Stimulated activated CD8-positive, alpha-beta memory T cell treated with anti-CD3 and anti-CD28 coated beads, Interleukin-12 subunit alpha, Interleukin-12 subunit beta, amount 100 ng/mL, for 24 hours (primary cell): ENCODE data around the gene PRKCE.
"Not testable (repeated sequence)": the region's sequence is repeated elsewhere in the genome, so short reads cannot be mapped to it uniquely, and the experiment has no call there.

Experiments
- DNase-seq: peaks from one replicate; pipeline ENCODE4 v3.0.0-alpha.2; 2020; ENCODE audit errors: extremely low read depth

Gene PRKCE

DNA sequence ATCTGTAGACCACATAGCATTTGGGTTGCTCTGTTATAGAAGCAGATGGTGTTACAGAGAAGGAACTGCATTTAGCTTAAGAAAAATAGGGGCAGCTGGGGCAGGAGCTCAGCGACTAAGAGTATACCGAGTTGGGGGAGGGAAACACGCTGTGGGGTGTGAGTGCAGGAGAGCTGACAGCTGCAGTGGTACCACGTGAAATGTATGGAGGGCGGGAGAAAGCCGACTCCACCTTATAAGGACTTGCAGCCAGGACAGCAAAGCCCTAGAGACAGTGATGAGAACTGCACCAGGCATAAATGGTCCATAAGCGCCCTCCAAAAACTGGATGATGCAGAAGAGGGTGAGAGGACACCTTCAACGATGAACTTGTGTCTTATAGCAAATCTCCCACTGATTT lies 237.6 kb downstream of the PRKCE start:
- DNase-seq: no peak

DNA sequence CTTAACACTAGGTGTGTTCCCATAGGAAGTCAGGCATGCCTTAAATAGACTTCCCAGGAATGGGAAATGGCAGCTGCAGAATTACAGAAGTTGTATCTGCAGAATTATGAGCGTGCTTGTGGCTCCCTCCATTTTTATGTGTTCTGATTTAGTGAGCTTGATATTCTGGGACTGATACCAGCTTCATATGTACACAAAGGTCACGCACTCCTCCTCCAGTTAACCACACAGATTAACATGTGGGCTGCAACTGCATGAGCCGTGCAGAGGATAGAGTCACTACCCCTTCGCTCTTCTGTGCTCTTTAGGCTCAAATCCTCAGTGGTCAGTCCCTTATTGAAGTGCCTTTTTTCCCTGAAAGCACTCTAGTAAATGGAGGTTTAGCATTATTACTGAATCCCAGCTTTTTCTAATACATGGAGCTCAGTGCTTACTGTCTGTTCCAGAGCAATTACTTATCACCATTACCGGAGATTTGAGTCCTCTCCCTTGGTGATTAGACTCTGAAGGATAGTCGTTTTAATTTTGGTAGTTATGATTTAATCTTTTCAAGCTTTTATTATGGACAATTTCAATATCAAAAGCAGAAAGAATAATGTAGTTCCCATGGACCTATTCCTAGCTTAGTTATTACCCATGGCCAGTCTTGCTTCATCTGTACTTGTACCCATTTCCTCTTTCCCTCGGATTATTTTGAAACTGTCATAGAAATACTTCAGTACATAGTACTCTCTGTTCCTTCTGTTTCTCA lies 238.3 kb downstream of the PRKCE start:
- DNase-seq: no peak

DNA sequence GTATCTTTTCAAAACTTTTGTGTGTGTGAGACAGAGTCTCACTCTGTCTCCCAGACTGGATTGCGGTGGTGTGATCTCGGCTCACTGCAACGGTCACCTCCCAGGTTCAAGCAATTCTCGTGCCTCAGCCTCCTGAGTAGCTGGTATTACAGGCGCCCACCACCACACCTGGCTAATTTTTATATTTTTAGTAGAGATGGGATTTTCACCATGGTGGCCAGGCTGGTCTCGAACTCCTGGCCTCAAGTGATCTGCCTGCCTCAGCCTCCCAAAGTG lies 238.8 kb downstream of the PRKCE start:
- not testable (repeated sequence) for DNase-seq

DNA sequence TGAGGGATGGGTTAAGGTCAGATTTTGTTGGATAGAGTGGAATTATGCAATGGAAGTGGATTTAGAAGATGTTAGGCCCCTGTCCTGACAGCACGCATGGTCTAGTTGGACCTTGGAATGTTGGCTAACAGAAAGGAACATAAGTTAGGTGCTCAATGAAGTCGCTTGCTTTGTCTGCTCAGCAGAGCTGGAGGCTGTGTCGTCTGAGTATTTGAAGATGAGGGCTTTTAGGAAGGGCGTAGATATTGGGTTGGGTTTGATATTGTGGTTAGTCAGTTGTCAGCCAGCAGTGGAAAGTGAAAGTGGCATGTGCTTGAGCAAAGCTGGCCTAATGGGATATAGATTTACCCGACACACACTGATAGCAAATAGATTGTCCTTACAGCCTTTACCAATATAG lies 239.3 kb downstream of the PRKCE start:
- DNase-seq: no peak

DNA sequence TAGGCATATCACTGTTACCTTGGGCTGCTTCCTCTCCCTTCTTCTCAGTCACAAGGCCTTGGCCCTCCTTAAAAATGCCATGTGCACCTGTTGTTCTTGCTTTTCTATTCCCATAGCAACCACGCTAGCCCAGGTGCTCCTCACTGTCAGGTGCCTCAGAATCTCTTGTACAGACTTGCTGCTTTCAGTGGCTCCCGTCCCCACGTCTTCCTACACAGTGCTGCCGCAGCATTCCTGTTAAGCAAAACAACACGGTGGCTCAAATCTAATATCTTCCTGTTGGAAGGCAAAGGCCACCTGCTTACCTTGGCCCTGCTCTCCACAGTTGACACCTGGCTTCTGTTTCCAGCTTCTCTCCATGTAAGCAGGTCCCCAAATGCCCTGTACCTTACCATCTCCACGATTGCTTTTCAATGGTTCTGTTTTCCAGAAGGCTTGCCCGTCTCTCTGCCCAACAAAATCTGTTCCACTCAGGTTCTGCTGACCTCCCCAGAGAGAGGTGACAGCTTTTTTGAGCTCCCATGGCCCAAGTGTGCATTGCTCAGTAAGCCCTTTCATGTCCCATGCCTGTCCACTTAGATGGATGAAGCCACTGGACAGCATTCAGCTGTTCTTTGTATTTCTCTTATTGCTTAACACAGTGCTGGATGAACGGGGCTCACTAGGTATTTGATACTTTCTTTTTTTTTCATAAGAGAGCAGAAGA lies 240.4 kb downstream of the PRKCE start:
- DNase-seq: no peak

DNA sequence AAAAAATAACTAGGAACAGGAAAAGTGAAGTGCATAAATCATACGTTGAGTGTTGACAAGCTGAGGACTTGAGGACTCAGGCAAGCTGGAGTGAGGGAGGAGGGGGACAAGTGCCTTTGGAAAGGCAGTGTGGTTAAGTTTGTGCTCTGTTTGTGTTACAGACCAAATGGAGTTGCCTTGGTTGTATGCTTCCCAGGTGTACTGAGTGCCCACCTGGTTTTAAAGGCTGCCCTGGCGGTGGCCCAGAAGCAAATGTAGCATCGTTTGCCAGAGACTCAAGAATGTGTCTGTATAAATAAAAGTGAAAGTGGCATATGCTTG lies 240.9 kb downstream of the PRKCE start:
- no peak for DNase-seq

DNA sequence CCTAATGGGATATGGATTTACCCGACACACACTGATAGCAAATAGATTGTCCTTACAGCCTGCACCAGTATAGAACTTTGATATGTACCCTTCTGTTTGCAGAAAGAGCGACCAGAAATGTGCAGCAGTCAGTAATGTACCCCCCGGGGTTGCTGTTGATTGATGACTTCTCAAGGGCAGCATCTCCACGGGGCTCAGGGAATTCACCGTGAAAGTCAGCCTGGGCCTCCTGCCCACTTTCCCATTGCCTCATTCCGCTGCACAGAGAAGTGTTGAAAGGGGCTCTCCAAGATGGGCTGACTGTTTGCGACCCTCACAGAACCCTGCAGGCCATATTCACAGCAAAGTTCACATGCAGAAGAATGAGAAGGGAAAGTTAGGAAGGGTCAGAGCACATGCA lies 241.3 kb downstream of the PRKCE start:
- no peak for DNase-seq

DNA sequence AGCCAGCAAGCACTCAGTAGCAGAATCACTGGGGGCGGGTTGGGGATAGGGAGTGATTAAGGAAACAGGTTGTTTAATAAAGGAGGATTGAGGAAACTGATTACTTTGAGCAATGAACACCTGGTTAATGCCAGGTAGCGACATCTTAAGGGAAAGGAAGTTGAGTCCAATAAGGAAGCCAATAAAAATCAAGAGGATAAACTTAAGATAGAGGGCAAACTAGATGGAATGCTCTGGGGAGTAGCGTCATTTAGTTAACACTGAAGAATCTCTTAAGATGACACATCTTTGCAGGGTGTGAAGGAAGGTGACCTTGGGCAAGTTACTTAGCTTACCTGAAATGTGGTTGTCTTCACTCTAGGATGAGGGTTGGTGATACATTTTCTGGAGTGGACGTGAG lies 242.7 kb downstream of the PRKCE start:
- no peak for DNase-seq

DNA sequence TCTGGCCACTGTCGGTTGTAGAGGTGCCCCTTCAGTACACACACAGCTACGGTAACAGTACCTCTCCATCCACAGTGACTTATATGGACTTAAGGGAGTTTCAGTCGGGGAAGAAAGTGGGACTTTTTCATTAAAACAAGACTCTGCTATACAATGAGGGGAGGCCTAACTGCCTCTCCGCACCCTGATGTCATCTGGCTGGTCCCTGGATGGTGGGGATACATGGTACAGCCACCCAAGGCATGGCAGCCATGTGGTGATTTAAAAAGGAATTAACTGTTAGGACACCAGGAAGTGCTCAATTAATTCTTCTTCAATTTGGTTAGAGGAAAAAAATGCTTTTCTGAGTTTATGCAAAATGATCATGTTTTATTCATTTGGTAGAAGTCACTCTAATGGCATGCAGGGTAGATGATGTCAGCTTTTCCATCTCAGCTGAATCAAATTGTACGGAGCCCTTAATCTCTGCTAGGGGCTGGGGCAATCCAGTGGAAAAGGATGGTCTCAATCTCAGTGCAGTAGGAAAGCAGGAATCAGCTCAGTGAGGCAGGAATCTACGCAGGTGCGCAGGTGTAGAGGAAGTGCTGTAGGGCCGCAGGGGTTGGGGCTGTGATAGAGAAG lies 243.9 kb downstream of the PRKCE start:
- no peak for DNase-seq

DNA sequence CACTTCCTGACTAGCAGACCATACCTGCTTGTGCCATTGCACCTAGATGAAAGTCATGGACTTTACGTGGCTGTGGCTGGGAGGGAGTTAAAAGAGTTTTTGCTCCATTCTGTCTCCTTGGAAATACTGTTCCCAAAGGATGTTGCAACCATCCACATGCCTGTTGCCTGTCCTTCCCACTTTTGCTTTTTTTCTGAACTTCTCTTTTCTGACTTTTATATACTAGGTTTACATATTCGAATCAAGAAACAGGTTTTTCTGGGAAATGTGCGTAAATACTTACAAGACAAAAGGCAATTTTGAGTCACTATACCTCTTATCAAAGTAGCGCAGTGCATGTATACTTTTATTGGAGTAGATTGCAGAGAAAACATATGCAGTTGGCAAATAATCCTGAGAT lies 244.8 kb downstream of the PRKCE start:
- no peak for DNase-seq

DNA sequence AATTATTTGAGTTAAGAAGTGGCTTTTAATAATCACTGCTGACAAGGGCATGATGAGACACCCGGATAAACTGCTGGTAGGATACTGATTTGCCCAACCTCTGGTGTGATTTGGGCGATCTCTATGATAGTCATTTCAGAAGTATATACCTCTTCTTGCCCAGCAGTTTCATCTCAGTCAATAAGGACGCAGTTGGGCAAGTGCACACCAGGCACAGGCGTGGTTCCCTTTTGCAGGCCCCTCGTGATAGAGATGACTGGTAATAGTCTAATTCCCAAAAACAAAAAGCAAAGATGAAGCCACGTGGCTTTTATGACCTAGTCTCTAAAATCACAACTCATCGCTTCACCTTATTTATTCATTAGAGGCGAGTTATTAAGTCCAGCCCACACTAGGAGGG lies 246.4 kb downstream of the PRKCE start:
- no peak for DNase-seq

DNA sequence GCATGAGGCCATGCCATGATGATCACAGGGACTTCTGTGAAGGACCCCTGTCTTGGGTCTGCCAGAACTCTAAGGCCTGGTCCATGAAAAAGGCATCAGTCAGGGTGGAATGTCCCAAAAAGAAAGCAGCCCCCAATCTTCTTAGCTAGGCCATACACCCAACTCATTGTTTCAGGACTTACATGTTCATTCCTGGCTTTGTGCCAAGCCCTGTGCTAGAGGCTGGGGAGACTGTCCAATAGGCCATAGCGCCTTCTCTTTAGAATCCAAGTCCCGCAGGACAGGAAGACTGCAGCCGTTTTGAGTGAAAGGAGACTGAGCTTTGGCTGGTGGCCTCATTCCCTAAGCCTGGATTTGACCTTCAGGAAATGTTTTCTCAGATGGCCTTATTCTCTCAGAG lies 247.3 kb downstream of the PRKCE start:
- no peak for DNase-seq

DNA sequence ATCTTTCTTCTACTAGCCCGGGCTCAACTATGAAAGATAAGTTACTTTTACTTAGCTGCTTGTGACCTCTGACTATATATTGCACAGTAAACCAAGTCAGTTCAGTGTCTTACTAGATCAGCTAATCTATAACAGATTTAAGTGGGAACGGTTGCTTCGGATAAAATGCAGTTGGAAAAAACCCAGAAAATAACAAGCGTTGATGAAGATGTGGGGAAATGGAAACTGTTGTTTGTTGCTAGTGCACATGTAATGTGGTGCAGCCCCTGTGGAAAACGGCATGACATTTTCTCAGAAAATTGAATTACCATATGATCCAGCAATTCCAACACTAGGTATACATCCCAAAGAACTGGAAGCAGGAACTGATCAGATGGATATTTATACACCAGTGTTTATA lies 248.5 kb downstream of the PRKCE start:
- DNase-seq: no peak

DNA sequence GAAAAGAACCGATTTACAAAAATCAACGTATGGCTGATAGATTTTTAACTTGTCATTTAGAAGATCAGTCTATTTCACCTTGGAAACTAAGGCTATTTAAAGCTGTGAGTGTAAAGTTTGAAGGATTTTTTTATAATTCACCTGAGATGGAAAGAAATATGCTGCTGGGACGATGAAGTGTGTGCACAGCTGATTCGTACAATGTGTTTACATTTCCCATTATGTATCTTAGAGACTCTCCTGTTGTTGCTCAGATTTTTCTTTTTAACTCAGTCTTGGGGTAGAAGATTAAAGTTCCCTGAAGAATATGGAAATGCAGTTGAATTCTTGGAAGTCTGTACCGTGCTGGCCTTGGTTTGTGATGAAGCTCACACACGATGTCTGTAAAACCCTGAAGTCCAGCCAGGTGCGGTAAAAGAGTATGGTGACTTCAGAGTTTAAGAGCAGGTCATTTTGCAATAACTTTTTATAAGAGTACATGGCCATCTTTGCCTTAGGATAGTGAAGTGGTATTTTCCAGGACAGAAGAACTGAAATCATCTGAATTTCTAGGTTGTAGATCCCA lies 250.1 kb downstream of the PRKCE start:
- DNase-seq: no peak

DNA sequence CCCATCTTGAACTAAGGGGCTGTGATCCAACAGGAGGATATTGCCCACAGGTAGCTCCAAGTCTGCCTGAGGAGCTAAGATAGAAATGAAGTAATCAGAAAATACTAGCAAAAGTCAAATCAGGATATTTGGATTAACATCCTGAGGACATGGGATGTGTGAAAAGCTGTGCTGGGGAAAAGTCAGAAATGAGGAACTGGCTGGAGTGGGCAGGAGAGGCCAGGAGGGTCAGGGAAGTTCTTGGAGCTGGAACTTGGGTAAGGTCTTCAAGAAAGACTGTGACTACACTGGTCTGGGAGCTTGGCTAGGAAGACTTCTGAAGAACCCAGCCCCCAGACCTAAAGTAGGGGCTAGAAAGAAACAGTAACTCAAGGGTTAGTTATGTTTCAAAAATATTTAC lies 250.9 kb downstream of the PRKCE start:
- DNase-seq: no peak

DNA sequence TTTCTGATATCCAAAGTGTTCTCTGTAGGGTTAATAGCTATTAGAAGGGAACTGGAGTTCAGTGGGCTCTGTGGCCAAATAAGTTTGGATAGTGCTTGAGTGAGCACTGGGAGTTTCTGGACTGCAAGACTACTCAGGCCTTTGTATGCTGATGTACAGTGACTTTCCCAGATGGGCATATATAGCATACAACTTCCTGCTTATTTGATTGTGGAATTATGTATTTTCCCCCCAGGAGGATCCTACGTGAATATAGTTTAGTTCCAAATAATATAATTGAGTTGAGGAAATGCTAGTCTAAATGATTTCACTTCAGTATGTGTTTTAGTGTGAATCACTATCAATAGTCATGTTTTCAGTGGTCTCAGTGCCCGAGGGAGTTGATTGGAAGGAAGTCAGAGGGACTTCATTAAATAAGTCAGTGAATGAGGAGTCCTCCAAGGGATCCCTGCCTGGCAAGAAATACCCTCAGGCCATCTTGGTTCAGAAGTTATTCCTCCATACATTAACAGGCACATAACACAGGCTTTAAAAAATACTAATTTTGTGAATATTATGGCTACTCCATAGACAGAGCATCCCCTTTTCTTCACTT lies 251.4 kb downstream of the PRKCE start:
- DNase-seq: no peak

DNA sequence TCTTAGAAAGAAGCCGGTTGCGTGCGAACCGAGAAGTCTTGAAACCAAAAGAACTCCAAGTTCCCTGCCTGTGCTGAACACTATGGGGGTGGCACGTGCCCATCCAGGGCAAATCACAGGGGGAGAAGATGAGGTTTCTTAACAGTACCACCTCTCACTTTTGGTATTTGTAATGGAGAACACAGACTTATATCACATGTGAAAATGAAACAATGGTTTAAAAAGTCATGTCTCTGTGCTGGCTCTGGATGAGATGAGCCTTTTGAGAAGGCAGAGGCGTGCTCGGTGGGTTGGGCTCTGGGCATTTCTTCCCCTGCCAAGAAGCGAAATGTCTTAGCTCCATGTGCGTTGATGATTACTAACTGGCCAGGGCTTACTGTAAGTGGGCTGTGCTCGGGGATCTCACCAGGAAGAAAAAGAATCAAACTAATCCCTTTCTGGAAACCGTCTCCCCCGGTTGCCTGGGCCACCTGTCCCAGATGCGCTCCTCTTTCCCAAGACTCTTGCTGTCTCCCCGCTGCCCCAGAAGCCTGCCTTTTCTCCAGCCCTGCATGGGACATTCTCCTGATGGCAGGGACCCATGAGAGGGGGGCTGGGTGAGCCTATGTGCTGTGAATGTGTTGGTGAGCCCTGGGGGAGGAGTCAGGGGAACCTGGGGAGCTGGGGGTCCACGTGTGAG lies 252.9 kb downstream of the PRKCE start:
- DNase-seq: no peak

DNA sequence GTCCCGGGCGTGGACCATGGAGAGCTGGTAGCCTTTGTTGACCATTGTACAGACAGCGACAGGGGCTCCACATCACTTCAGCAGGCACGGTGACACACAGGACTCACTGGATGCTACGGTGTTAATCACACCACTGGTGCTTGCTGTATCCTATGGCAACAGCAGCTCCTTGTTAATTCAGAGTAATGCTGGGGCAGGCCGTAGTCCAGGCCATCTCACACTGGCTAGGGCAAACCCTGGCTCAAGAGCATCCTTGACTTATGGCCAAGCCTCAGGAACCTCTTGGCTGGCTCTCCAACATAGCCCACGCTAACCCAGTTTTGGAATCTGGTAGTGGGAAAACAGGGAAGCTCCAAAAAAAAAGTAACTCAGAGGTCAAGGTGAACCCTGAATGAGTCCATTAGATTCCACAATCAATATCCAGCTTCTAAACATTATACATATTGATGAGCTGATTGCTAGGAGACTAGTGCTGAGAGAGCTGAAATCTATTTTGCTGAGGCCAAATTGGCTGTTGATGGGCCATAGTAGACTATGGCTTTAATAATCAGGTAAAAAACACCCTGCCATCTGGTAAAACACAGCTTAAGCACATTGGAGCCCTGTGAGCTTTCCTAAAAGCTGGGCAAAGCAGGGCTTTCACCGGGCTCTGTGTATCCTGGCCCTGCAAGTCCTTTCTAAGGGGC lies 253.6 kb downstream of the PRKCE start:
- DNase-seq: no peak

DNA sequence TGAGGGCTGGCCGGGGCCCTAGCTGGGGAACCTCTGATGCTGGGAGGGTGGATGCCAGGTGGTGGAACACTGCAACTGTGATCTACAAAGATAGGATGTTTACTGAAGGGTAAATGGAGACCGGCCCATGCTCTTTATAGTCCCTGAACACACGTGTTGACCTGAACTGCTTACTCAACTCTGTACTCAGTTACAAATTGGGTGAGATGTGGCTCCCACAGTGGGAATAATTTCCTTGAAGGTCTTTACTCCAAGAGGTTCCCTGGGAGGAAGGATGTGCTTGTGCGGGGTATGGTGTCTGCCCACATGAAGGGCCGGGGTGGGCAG lies 254.1 kb downstream of the PRKCE start:
- no peak for DNase-seq

DNA sequence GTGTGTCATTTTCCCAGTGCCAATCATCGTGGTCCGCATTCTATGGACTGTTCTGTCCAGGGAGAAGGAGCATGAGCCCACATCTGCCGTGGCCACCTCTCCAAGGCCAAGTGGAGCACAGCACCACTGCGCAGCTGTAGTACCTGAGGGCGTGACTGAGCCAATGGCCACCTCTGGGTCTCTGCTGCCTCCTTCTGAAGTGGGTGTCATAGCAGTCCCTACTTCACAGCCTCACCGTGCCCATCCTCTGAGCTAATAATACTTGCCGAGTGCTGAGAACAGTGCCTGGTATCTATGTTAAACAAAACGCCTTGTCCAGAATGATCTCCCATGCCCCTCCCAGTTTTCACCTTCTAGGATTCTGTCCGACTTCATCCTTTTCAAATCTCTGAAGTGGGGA lies 256.1 kb downstream of the PRKCE start:
- no peak for DNase-seq

DNA sequence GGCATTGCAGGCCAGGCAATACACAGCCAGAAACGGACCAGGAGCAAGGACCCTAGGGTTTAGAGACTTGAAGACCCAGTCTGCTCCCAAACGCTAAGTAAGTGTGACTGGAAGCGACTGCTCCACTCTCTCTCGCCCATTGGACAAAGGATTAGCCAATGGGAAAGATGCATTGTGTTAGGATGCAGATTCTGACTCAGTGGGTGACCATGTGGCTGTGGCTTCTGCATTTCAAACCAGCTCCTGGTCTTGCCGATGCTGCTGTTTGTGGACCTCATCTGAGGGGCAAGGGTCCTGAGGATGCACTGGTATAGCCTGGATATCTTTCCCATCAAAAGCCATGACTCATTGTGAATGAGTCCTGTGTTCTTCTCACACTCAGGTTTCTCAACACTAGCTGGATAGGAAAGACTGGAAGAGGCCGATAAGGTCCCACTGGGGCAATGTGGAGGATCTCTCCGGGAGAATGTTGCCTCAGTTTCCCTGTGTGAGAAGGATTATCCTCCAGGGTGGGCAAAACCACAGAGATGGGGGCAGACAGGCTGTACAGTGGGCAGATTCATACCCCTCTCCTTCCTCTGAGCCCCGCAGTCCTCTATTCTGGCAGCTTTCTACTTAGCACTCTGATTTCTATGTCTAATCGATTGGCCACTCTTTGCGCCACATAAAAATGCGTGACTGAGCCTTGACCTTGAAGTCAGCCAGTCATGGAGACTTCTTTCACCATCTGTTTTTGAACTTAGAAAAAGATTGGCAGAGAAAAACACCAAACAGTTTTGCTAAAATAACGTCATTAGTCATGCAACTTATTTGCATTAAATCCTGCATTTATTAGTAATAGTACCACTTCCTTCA lies 257.1 kb downstream of the PRKCE start:
- DNase-seq: no peak
